GDM1 (cell line): Measurements from ENCODE around the gene TSC1.
A peak's percentile ranks its signal among the peaks of the same experiment; 100 is the strongest.
"Not testable (repeated sequence)": the region's sequence is repeated elsewhere in the genome, so short reads cannot be mapped to it uniquely, and the experiment has no call there.

Experiments
- DNase-seq: peaks from one replicate; lab custom pipeline; 2025; lab: John Stamatoyannopoulos, UW

Gene TSC1

GRCh38 chr9:132976571-132976970 is 32.2 kb upstream of the TSC1 start:
- no peak for DNase-seq

GRCh38 chr9:132975961-132976360 is 31.5 kb upstream of the TSC1 start:
- no peak for DNase-seq

GRCh38 chr9:132973713-132974112 is 29.3 kb upstream of the TSC1 start:
- DNase-seq, result peak; percentile 42

GRCh38 chr9:132973166-132973565 is 28.8 kb upstream of the TSC1 start:
- no peak for DNase-seq

GRCh38 chr9:132970324-132971062 is 26.1 kb upstream of the TSC1 start:
- DNase-seq, result no peak

- no peak for DNase-seq
Measured at GRCh38 chr9:132969783-132970182, 25.4 kb upstream of the TSC1 start.

GRCh38 chr9:132967908-132968307 is 23.5 kb upstream of the TSC1 start:
- not testable (repeated sequence) for DNase-seq

- no peak for DNase-seq
Measured at GRCh38 chr9:132965478-132965877, 21.1 kb upstream of the TSC1 start.

- DNase-seq, result no peak
Measured at GRCh38 chr9:132961002-132961401, 16.6 kb upstream of the TSC1 start.

GRCh38 chr9:132957805-132958204 is 13.4 kb upstream of the TSC1 start:
- no peak for DNase-seq

GRCh38 chr9:132955768-132956167 is 11.4 kb upstream of the TSC1 start:
- DNase-seq, result no peak

GRCh38 chr9:132955123-132955522 is 10.7 kb upstream of the TSC1 start:
- DNase-seq, result no peak

GRCh38 chr9:132949709-132950108 is 5.3 kb upstream of the TSC1 start:
- no peak for DNase-seq

GRCh38 chr9:132948482-132949050 is 4.2 kb upstream of the TSC1 start:
- no peak for DNase-seq

GRCh38 chr9:132947756-132948155 is 3.3 kb upstream of the TSC1 start:
- no peak for DNase-seq

GRCh38 chr9:132946631-132947295 is 2.3 kb upstream of the TSC1 start:
- no peak for DNase-seq

GRCh38 chr9:132946211-132946610 is 1.8 kb upstream of the TSC1 start:
- no peak for DNase-seq

- DNase-seq, result no peak
Measured at GRCh38 chr9:132945186-132946130, 1.0 kb upstream of the TSC1 start.

GRCh38 chr9:132943651-132944293 is 644 bp downstream of the TSC1 start:
- DNase-seq, result no peak

GRCh38 chr9:132942541-132943182 is 1.8 kb downstream of the TSC1 start:
- DNase-seq, result no peak

GRCh38 chr9:132939169-132939568 is 5.2 kb downstream of the TSC1 start:
- no peak for DNase-seq
